ENCODE measurements around the gene VWA5A.

- TF ChIP-seq POLR2A (IDR thresholded peaks at IDR 0.05; ENCODE audit: low read length) = no peak
- TF ChIP-seq GATA1 (IDR thresholded peaks at IDR 0.05; ENCODE audit: low read depth, low read length) = no peak
Observed at GRCh38 chr11:124109377-124109776, 5.9 kb upstream of the VWA5A start.
